ENCODE measurements around the gene GPX7.

The GPX7 gene

DNA sequence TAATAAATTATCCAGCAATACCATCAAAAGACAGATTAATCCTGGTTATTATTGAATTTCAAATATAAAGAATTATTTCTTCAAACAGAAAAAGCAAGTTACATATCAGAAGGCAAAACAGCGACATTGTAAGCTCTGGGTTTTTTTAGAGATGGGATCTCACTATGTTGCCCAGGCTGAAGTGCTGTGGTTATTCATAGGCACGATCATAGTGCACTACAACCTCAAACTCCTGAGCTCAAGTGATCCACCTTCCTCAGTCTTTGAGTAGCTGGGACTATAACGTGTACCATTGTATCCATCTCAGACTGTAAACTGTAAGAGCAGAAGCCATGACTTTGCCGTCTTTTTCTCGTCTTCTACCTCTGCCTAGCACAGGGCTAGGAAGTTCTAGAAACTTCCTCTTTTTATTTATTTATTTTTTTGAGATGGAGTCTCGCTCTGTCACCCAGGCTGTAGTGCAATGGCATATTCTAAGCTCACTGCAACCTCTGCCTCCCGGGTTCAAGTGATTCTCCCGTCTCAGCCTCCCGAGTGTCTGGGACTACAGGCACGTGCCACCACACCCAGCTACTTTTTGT is 20.0 kb upstream of the GPX7 start:
- no peak for DNase-seq (ENCODE audit: extremely low spot score)
- CTCF ChIA-PET, result interaction anchor here (0.7 kb wide), 1 partner anchor 153 kb away, joined by 7 read pairs; no protein-coding TSS in a partner anchor
- POLR2A ChIA-PET, result no interaction called here
- TF ChIP-seq LEF1 (IDR thresholded peaks at IDR 0.05; ENCODE audit: borderline replicate concordance), result no peak
- no peak for TF ChIP-seq SUZ12 (IDR thresholded peaks at IDR 0.05)
- TF ChIP-seq, protein P1, sequence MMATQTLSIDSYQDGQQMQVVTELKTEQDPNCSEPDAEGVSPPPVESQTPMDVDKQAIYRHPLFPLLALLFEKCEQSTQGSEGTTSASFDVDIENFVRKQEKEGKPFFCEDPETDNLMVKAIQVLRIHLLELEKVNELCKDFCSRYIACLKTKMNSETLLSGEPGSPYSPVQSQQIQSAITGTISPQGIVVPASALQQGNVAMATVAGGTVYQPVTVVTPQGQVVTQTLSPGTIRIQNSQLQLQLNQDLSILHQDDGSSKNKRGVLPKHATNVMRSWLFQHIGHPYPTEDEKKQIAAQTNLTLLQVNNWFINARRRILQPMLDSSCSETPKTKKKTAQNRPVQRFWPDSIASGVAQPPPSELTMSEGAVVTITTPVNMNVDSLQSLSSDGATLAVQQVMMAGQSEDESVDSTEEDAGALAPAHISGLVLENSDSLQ (IDR thresholded peaks at IDR 0.05), result no peak
- no peak for TF ChIP-seq ELF4 (IDR thresholded peaks at IDR 0.05)
- TF ChIP-seq CTBP1 (IDR thresholded peaks at IDR 0.05; ENCODE audit: borderline replicate concordance), result no peak
- no peak for TF ChIP-seq TARDBP (IDR thresholded peaks at IDR 0.05)
- no peak for TF ChIP-seq FOXM1 (IDR thresholded peaks at IDR 0.05; ENCODE audit: borderline replicate concordance)
- TF ChIP-seq HDGF (IDR thresholded peaks at IDR 0.05; ENCODE audit: borderline replicate concordance), result no peak
- TF ChIP-seq BHLHE40 (IDR thresholded peaks at IDR 0.05; ENCODE audit: borderline replicate concordance), result no peak
- TF ChIP-seq ZNF384 (IDR thresholded peaks at IDR 0.05), result no peak

DNA sequence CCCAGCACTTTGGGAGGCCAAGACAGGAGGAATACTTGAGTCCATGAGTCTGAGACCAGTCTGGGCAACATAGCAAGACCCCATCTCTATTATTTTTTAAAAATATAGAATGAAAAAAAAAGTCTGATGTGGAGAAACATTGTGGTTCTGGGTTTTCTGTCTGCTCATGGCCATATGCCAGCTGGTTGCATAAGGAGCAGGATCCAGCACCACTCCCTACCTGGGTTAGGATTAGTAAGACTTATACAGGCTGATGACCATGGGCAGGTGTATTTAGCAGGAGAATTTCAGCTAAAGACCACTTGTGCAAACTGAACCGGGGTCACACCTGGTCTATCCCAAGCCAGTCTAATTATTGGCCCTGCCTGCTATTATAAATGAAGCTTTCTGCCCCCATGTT is 16.7 kb upstream of the GPX7 start:
- TF ChIP-seq NFRKB (IDR thresholded peaks at IDR 0.05) (no peak), TARDBP (IDR thresholded peaks at IDR 0.05) (no peak), SP1 (IDR thresholded peaks at IDR 0.05) (no peak), ELF4 (IDR thresholded peaks at IDR 0.05) (no peak), FOXM1 (IDR thresholded peaks at IDR 0.05; ENCODE audit: borderline replicate concordance) (no peak), ARNT (IDR thresholded peaks at IDR 0.05) (no peak), FOXA1 (IDR thresholded peaks at IDR 0.05) (no peak), SUZ12 (IDR thresholded peaks at IDR 0.05) (no peak), FOXK2 (IDR thresholded peaks at IDR 0.05) (no peak), L3MBTL2 (conservative IDR thresholded peaks at IDR 0.05) (no peak), BHLHE40 (IDR thresholded peaks at IDR 0.05; ENCODE audit: borderline replicate concordance) (no peak), ZNF384 (IDR thresholded peaks at IDR 0.05) (no peak), LEF1 (IDR thresholded peaks at IDR 0.05; ENCODE audit: borderline replicate concordance) (no peak), CTBP1 (IDR thresholded peaks at IDR 0.05; ENCODE audit: borderline replicate concordance) (no peak)
- TF ChIP-seq, protein P1 (IDR thresholded peaks at IDR 0.05), result no peak
- DNase-seq (ENCODE audit: extremely low spot score), result no peak
- ChIA-PET CTCF (no interaction called here), POLR2A (no interaction called here)

- POLR2A ChIA-PET, result no interaction called here
- no peak for DNase-seq (ENCODE audit: extremely low spot score)
- CTCF ChIA-PET, result no interaction called here
- no peak for TF ChIP-seq BHLHE40 (IDR thresholded peaks at IDR 0.05; ENCODE audit: borderline replicate concordance)
- no peak for TF ChIP-seq SUZ12 (IDR thresholded peaks at IDR 0.05)
- no peak for TF ChIP-seq FOXM1 (IDR thresholded peaks at IDR 0.05; ENCODE audit: borderline replicate concordance)
- no peak for TF ChIP-seq SP1 (IDR thresholded peaks at IDR 0.05)
- no peak for TF ChIP-seq TARDBP (IDR thresholded peaks at IDR 0.05)
- TF ChIP-seq, protein P1 (IDR thresholded peaks at IDR 0.05), result no peak
- no peak for TF ChIP-seq FOXA1 (IDR thresholded peaks at IDR 0.05)
- TF ChIP-seq HDGF (IDR thresholded peaks at IDR 0.05; ENCODE audit: borderline replicate concordance), result no peak
- TF ChIP-seq CTBP1 (IDR thresholded peaks at IDR 0.05; ENCODE audit: borderline replicate concordance), result no peak
- TF ChIP-seq L3MBTL2 (conservative IDR thresholded peaks at IDR 0.05), result no peak
- TF ChIP-seq ZNF384 (IDR thresholded peaks at IDR 0.05), result no peak
- TF ChIP-seq ELF4 (IDR thresholded peaks at IDR 0.05), result no peak
- TF ChIP-seq NFRKB (IDR thresholded peaks at IDR 0.05), result no peak
- no peak for TF ChIP-seq LEF1 (IDR thresholded peaks at IDR 0.05; ENCODE audit: borderline replicate concordance)
These were observed 14.1 kb upstream of the GPX7 start for GRCh38 chr1:52588027-52588426.

DNA sequence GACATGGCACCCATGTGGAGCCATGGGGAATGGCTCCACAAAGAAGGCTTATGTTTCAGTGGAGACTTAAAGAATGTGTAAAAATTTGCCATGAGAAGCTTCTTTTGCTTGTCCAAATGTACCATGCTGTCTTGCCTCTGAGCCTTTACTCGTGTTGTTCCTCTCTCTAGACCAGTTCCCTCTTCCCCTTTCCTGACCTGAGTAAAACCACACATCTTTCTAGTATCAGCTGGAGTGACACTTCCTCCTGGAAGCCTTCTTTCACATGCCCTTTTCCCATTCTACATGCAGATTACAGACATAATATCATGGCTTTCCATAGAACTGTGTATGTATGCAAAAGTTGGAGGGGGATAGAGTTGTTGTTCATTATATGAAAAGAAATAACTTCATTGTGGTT is 13.6 kb upstream of the GPX7 start:
- CTCF ChIA-PET, result no interaction called here
- POLR2A ChIA-PET, result no interaction called here
- no peak for DNase-seq (ENCODE audit: extremely low spot score)
- TF ChIP-seq SP1 (IDR thresholded peaks at IDR 0.05), result no peak
- TF ChIP-seq L3MBTL2 (conservative IDR thresholded peaks at IDR 0.05), result no peak
- no peak for TF ChIP-seq SUZ12 (IDR thresholded peaks at IDR 0.05)
- no peak for TF ChIP-seq ELF4 (IDR thresholded peaks at IDR 0.05)

DNA sequence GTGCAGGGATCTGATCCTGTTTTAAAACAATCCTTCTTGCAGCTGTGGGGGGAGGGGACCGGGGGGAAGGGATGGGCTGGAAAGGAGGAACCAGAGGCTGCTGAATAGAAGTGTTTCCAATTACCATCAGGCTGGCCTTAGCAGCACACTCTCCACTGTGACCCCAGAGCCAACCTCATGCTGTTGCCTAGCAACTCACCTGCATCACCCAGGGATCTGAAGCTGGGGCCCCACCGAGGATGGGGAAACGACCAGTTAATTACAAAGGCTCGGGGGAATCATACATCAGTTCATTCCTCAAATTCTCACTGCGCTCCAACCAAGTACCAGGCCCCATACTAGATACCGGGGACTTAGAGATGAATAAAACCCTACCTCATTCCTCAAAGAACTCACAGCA is 11.9 kb upstream of the GPX7 start:
- TF ChIP-seq FOXA1 (IDR thresholded peaks at IDR 0.05), result no peak
- no peak for TF ChIP-seq SP1 (IDR thresholded peaks at IDR 0.05)
- TF ChIP-seq CTBP1 (IDR thresholded peaks at IDR 0.05; ENCODE audit: borderline replicate concordance), result no peak
- CTCF ChIA-PET, result no interaction called here
- POLR2A ChIA-PET, result no interaction called here
- no peak for DNase-seq (ENCODE audit: extremely low spot score)

DNA sequence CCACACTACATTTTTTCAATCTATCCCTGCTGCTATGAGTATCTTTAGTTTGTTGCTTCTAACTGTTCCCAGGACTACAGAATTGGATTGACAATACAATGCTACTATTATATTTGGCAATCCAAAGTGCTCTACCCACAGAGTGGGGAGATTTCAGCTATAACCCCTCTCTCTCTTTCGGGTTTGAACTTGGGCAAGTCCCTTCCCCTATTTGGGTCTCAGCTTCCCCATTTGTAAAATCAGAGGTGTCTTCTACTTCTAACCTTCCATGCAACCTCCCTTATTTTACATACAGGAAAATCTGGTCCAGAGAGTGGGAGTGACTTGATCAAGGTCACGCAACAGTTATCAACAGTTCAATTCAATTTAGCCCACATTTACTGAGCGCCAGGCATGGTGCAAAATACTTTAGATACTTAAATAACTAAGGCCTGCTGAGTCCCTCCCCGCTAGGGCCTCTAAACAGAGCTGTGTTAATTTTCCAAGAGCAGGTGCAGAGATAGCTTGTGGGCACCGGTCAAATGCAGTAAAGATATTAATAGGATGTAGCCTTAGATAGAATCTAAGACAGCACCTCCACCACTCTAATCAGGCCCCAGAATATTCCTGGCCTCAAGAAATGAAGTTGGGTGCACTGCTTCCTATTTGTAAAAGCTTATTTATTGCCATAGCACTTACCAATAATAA is 9.4 kb upstream of the GPX7 start:
- no peak for DNase-seq (ENCODE audit: extremely low spot score)
- ChIA-PET POLR2A (no interaction called here), CTCF (no interaction called here)
- TF ChIP-seq ZNF384 (IDR thresholded peaks at IDR 0.05), result no peak

- TF ChIP-seq BHLHE40 (IDR thresholded peaks at IDR 0.05; ENCODE audit: borderline replicate concordance), result no peak
- TF ChIP-seq HDGF (IDR thresholded peaks at IDR 0.05; ENCODE audit: borderline replicate concordance), result no peak
- no peak for TF ChIP-seq SUZ12 (IDR thresholded peaks at IDR 0.05)
- TF ChIP-seq FOXK2 (IDR thresholded peaks at IDR 0.05), result no peak
- TF ChIP-seq ARNT (IDR thresholded peaks at IDR 0.05), result no peak
- TF ChIP-seq LEF1 (IDR thresholded peaks at IDR 0.05; ENCODE audit: borderline replicate concordance), result no peak
- TF ChIP-seq, protein P1 (IDR thresholded peaks at IDR 0.05), result no peak
- TF ChIP-seq NFRKB (IDR thresholded peaks at IDR 0.05), result no peak
- no peak for TF ChIP-seq SP1 (IDR thresholded peaks at IDR 0.05)
- TF ChIP-seq ELF4 (IDR thresholded peaks at IDR 0.05), result no peak
- TF ChIP-seq FOXM1 (IDR thresholded peaks at IDR 0.05; ENCODE audit: borderline replicate concordance), result no peak
- TF ChIP-seq TARDBP (IDR thresholded peaks at IDR 0.05), result no peak
- TF ChIP-seq ZNF384 (IDR thresholded peaks at IDR 0.05), result no peak
- no peak for TF ChIP-seq L3MBTL2 (conservative IDR thresholded peaks at IDR 0.05)
- TF ChIP-seq CTBP1 (IDR thresholded peaks at IDR 0.05; ENCODE audit: borderline replicate concordance), result no peak
- no peak for TF ChIP-seq FOXA1 (IDR thresholded peaks at IDR 0.05)
- ChIA-PET CTCF (no interaction called here), POLR2A (interaction anchor here (1.4 kb wide), 1 partner anchor 40 kb away, joined by 6 read pairs; the partner anchor contains the start of gene TUT4)
- no peak for DNase-seq (ENCODE audit: extremely low spot score)
These were observed 8.7 kb upstream of the GPX7 start for GRCh38 chr1:52593495-52593894.
